ENCODE data around the gene HOXB1. TPM values are rescaled to one million over a fixed set of nuclear protein-coding genes. Genes with fewer than 3 reads are reported as not detected.

Gene HOXB1
- total RNA-seq, 1 donor from 2014 or later = not detected

GRCh38 chr17:48577946-48578615, 47.3 kb upstream of the HOXB1 start, which contains the start of gene HOXB4:
Gene HOXB4 (minus strand): TSS chr17:48578350. CDS start chr17:48578319, 31 bp downstream.
- Mint-ChIP-seq H3K4me1 (ENCODE audit: unreplicated experiment) (peaks cover 58% of the 10 kb centered on the region), H3K27ac (ENCODE audit: unreplicated experiment) (peak within 1 kb of the TSS; percentile 52), H3K27me3 (ENCODE audit: unreplicated experiment) (peaks cover 43% of the 10 kb centered on the region), H3K9me3 (ENCODE audit: unreplicated experiment) (no peaks in the 10 kb centered on the region), H3K36me3 (ENCODE audit: low read depth, unreplicated experiment) (no peaks in the 10 kb centered on the region), H3K4me3 (ENCODE audit: unreplicated experiment) (peak within 1 kb of the TSS; percentile 93)
- TF ChIP-seq, protein P1, sequence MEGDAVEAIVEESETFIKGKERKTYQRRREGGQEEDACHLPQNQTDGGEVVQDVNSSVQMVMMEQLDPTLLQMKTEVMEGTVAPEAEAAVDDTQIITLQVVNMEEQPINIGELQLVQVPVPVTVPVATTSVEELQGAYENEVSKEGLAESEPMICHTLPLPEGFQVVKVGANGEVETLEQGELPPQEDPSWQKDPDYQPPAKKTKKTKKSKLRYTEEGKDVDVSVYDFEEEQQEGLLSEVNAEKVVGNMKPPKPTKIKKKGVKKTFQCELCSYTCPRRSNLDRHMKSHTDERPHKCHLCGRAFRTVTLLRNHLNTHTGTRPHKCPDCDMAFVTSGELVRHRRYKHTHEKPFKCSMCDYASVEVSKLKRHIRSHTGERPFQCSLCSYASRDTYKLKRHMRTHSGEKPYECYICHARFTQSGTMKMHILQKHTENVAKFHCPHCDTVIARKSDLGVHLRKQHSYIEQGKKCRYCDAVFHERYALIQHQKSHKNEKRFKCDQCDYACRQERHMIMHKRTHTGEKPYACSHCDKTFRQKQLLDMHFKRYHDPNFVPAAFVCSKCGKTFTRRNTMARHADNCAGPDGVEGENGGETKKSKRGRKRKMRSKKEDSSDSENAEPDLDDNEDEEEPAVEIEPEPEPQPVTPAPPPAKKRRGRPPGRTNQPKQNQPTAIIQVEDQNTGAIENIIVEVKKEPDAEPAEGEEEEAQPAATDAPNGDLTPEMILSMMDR (IDR thresholded peaks at IDR 0.05; ENCODE audit: unreplicated experiment) = no peak
- DNase-seq (ENCODE audit: low spot score) = peak; percentile 69

DNA sequence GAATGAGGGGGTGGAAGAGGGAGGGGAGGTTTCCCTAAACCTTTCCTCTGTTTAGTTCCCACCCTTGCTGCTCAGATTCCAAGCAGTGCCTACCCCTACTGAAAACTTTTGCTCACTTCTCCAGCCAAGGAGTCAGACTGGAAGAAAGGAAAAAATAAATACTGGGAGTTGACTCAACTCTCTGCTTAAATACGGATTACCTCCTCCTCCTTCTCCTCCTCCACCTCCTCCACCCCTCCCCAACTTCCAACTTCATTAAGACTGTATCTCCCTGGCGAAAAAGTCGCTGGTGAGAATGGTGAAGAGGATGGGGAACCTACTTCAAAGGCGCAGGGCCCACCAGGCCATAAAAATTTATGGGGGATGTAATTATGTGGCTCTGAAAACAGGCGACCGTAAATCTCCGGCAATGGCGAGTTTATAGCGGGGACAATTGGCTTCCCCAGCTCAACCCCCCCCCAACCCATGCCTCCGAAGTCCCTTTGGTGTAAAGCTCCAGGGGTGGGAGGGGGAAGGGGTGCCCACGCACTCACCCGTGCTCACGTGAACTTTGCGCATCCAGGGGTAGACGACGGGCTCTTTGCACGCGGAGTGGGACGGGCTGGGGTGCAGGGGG, 46.6 kb upstream of the HOXB1 start:
- TF ChIP-seq, protein P1 (IDR thresholded peaks at IDR 0.05; ENCODE audit: unreplicated experiment) = no peak
- H3K4me3 Mint-ChIP-seq (ENCODE audit: unreplicated experiment) = peak overlapping the region; percentile 92
- H3K9me3 Mint-ChIP-seq (ENCODE audit: unreplicated experiment) = no peaks in the 10 kb centered on the region
- H3K27me3 Mint-ChIP-seq (ENCODE audit: unreplicated experiment) = peaks cover 42% of the 10 kb centered on the region
- peaks cover 54% of the 10 kb centered on the region for H3K4me1 Mint-ChIP-seq (ENCODE audit: unreplicated experiment)
- no peak for DNase-seq (ENCODE audit: low spot score)
- H3K27ac Mint-ChIP-seq (ENCODE audit: unreplicated experiment) = no peak overlapping the region
- no peaks in the 10 kb centered on the region for H3K36me3 Mint-ChIP-seq (ENCODE audit: low read depth, unreplicated experiment)

DNA sequence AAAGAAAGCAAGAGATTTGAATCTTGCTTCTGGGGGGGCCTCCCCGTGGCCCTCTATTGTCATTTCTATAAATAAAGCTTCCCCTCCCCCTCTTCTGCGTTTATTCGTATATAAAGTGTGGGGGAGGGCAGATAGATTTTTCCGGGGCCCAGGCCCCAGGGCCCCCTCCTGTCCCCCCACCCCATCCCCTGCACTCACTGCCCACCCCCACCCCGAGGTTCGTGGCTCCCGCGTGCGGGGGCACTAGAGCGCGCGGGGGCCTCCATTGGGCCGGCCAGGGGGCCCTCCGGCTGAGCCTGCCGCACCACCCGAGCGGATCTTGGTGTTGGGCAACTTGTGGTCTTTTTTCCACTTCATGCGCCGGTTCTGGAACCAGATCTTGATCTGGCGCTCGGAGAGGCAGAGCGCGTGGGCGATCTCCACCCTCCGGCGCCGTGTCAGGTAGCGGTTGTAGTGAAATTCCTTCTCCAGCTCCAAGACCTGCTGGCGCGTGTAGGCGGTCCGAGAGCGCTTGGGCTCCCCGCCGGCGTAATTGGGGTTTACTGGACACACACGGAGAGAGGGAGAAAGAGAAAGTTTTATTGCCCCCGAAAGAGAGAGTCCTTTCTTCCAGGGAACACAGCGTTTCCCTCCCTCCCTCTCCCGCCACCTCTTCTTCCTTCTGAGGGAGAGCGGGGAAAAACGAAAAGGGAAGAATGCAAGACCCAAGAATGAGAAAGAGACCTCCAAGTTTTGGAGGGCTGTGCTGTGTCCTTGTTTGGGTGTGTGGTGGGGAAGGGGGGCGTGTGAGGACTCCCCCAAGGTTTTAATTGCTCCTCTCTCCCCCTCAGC, 45.9 kb upstream of the HOXB1 start:
- TF ChIP-seq, protein P1 (IDR thresholded peaks at IDR 0.05; ENCODE audit: unreplicated experiment) = no peak
- peaks cover 57% of the 10 kb centered on the region for H3K4me1 Mint-ChIP-seq (ENCODE audit: unreplicated experiment)
- H3K36me3 Mint-ChIP-seq (ENCODE audit: low read depth, unreplicated experiment) = peaks cover 3% of the 10 kb centered on the region
- peaks cover 43% of the 10 kb centered on the region for H3K27me3 Mint-ChIP-seq (ENCODE audit: unreplicated experiment)
- H3K4me3 Mint-ChIP-seq (ENCODE audit: unreplicated experiment) = peak overlapping the region; percentile 92
- no peak overlapping the region for H3K27ac Mint-ChIP-seq (ENCODE audit: unreplicated experiment)
- H3K9me3 Mint-ChIP-seq (ENCODE audit: unreplicated experiment) = no peaks in the 10 kb centered on the region
- DNase-seq (ENCODE audit: low spot score) = no peak

- Mint-ChIP-seq H3K27me3 (ENCODE audit: unreplicated experiment) (peaks cover 40% of the 10 kb centered on the region), H3K27ac (ENCODE audit: unreplicated experiment) (no peak overlapping the region), H3K9me3 (ENCODE audit: unreplicated experiment) (no peaks in the 10 kb centered on the region), H3K36me3 (ENCODE audit: low read depth, unreplicated experiment) (peaks cover 6% of the 10 kb centered on the region), H3K4me1 (ENCODE audit: unreplicated experiment) (peaks cover 63% of the 10 kb centered on the region), H3K4me3 (ENCODE audit: unreplicated experiment) (peak overlapping the region; percentile 80)
- DNase-seq (ENCODE audit: low spot score) = no peak
- TF ChIP-seq, protein P1 (IDR thresholded peaks at IDR 0.05; ENCODE audit: unreplicated experiment) = no peak
These were observed 45.1 kb upstream of the HOXB1 start for GRCh38 chr17:48575673-48576478.
